HepG2 (cell line): ENCODE measurements around the gene ZNF22. TPM values are rescaled to one million over a fixed set of nuclear protein-coding genes. Genes with fewer than 3 reads are reported as not detected.

Experiments
- CBX1 ChIP-seq: IDR thresholded peaks from one replicate; pipeline ENCODE4 v1.6.1; 2016; ENCODE audit warnings: antibody characterized with exemption, low read depth
- CENPX ChIP-seq: sonication (generic); formaldehyde crosslinking; IDR thresholded peaks from 2 replicates; pipeline ENCODE4 v1.9.0; 2021; ENCODE audit warnings: mild to moderate bottlenecking, missing genetic modification reagents, moderate library complexity
- DPF2 ChIP-seq: sonication (generic); formaldehyde crosslinking; IDR thresholded peaks from 2 replicates; pipeline ENCODE4 v1.4.0; 2020; ENCODE audit warnings: mild to moderate bottlenecking, low read depth, missing genetic modification reagents, borderline replicate concordance
- E2F2 ChIP-seq: sonication (generic); formaldehyde crosslinking; IDR thresholded peaks from 2 replicates; pipeline ENCODE4 v1.4.0; 2020; ENCODE audit warnings: missing genetic modification reagents, borderline replicate concordance
- EEA1 ChIP-seq: sonication (generic); formaldehyde crosslinking; IDR thresholded peaks from 2 replicates; pipeline ENCODE4 v1.5.1; 2020; ENCODE audit warnings: mild to moderate bottlenecking, missing genetic modification reagents, borderline replicate concordance
- GATAD2A ChIP-seq: IDR thresholded peaks from 2 replicates; pipeline ENCODE4 v1.6.1; 2016
- HHEX ChIP-seq: IDR thresholded peaks from 2 replicates; pipeline ENCODE4 v1.6.1; 2016; ENCODE audit warnings: control low read depth
- HNRNPL ChIP-seq: fragments of 200-400 bp; formaldehyde crosslinking; IDR thresholded peaks from 2 replicates; pipeline ENCODE4 v1.6.1; 2017; ENCODE audit warnings: mild to moderate bottlenecking, low read depth, low read length
- IRX3 ChIP-seq: sonication (generic); formaldehyde crosslinking; IDR thresholded peaks from 2 replicates; pipeline ENCODE4 v1.8.1; 2023; ENCODE audit warnings: mild to moderate bottlenecking, low read depth, missing genetic modification reagents, borderline replicate concordance
- LBX2 ChIP-seq: sonication (generic); formaldehyde crosslinking; IDR thresholded peaks from 2 replicates; pipeline ENCODE4 v1.5.0; 2020; ENCODE audit warnings: missing genetic modification reagents, mild to moderate bottlenecking, borderline replicate concordance
- MIER3 ChIP-seq: IDR thresholded peaks from 2 replicates; pipeline ENCODE4 v1.6.1; 2016; ENCODE audit warnings: missing compliant biosample characterization, borderline replicate concordance
- MYNN ChIP-seq: sonication (generic); formaldehyde crosslinking; IDR thresholded peaks from 2 replicates; pipeline ENCODE4 v1.4.0; 2020; ENCODE audit warnings: mild to moderate bottlenecking, low read depth, missing genetic modification reagents
- NR2C2 ChIP-seq: sonication (generic); formaldehyde crosslinking; IDR thresholded peaks from 2 replicates; pipeline ENCODE4 v1.4.0; 2020; ENCODE audit warnings: missing genetic modification reagents, mild to moderate bottlenecking, moderate library complexity, borderline replicate concordance
- POGZ ChIP-seq: sonication (generic); formaldehyde crosslinking; IDR thresholded peaks from 2 replicates; pipeline ENCODE4 v1.4.0; 2020; ENCODE audit warnings: mild to moderate bottlenecking, missing genetic modification reagents
- SRSF4 ChIP-seq: fragments of 200-400 bp; formaldehyde crosslinking; IDR thresholded peaks from one replicate; pipeline ENCODE4 v1.6.1; 2018; ENCODE audit warnings: mild to moderate bottlenecking, low read depth, low read length, moderate library complexity; ENCODE audit not compliant: poor library complexity, severe bottlenecking
- TBP ChIP-seq: sonication (generic); formaldehyde crosslinking; IDR thresholded peaks from 2 replicates; pipeline ENCODE4 v1.5.0; 2020; ENCODE audit warnings: missing genetic modification reagents
- TRAFD1 ChIP-seq: sonication (generic); formaldehyde crosslinking; IDR thresholded peaks from 2 replicates; pipeline ENCODE4 v1.5.1; 2020; ENCODE audit warnings: missing genetic modification reagents, mild to moderate bottlenecking, borderline replicate concordance
- ZFP36L1 ChIP-seq: sonication (generic); formaldehyde crosslinking; IDR thresholded peaks from 2 replicates; pipeline ENCODE4 v1.8.0; 2022; ENCODE audit warnings: mild to moderate bottlenecking, missing genetic modification reagents, moderate library complexity
- ZNF17 ChIP-seq: sonication (generic); formaldehyde crosslinking; IDR thresholded peaks from 2 replicates; pipeline ENCODE4 v1.5.0; 2020; ENCODE audit warnings: mild to moderate bottlenecking, missing genetic modification reagents
- ZNF333 ChIP-seq: sonication (generic); formaldehyde crosslinking; IDR thresholded peaks from 2 replicates; pipeline ENCODE4 v1.4.0; 2020; ENCODE audit warnings: mild to moderate bottlenecking, missing genetic modification reagents, borderline replicate concordance
- ZNF557 ChIP-seq: sonication (generic); formaldehyde crosslinking; IDR thresholded peaks from 2 replicates; pipeline ENCODE4 v1.4.0; 2020; ENCODE audit warnings: missing genetic modification reagents
- ZNF660 ChIP-seq: sonication (generic); formaldehyde crosslinking; IDR thresholded peaks from 2 replicates; pipeline ENCODE4 v1.5.1; 2020; ENCODE audit warnings: mild to moderate bottlenecking, low read depth, missing genetic modification reagents, borderline replicate concordance
- ZNF720 ChIP-seq: sonication (generic); formaldehyde crosslinking; IDR thresholded peaks from 2 replicates; pipeline ENCODE4 v1.4.0; 2020; ENCODE audit warnings: missing genetic modification reagents
- ZNF792 ChIP-seq: IDR thresholded peaks from 2 replicates; pipeline ENCODE4 v1.6.1; 2016
- polyA plus RNA-seq, 8 experiments: library from polyadenylated mRNA; depleted of rRNA in 3 of 8; stranded (reverse) in 7 of 8; unstranded in 1 of 8; fragments of >200 nt; fragmentation: Illumina TruSeq in 4 of 8; extraction: Trizol in 4 of 8; gene quantifications; 2 replicates each; pipeline versions ENCODE4 v1.2.1 to v1.2.3, GENCODE V29; 2011 to 2016; ENCODE audit warnings: low read depth in 4 of 8, missing spikeins in 1 of 8, mixed read lengths in 1 of 8; ENCODE audit not compliant: insufficient read depth in 1 of 8
- total RNA-seq, 5 experiments: library from RNA; depleted of rRNA; stranded (reverse); fragments of >200 nt; fragmentation: Illumina TruSeq; extraction: Trizol; gene quantifications; 2 replicates each; pipeline ENCODE4 v1.2.3, GENCODE V29; 2016; ENCODE audit warnings: low read depth in 1 of 5
- TF ChIP-seq, protein P1 (sequence below): IDR thresholded peaks from 2 replicates; pipeline ENCODE4 v1.6.1; 2018; ENCODE audit warnings: missing genetic modification reagents
- TF ChIP-seq, protein P2 (sequence below): sonication (generic); formaldehyde crosslinking; IDR thresholded peaks from 2 replicates; pipeline ENCODE4 v1.4.0; 2020; ENCODE audit warnings: mild to moderate bottlenecking, missing genetic modification reagents

Gene ZNF22
- total and polyA plus RNA-seq, 2 of the 13 experiments (the other 11 are each of a cell fraction or from before 2014, with no cell fraction given), result 0.40 to 1.3 TPM

GRCh38 chr10:44975431-44976331, 25.0 kb upstream of the ZNF22 start (continued):
- TF ChIP-seq ZNF660 (CRISPR knock-in tag), result no peak
- TF ChIP-seq TRAFD1 (CRISPR knock-in tag), result peak; percentile 18; the same call in 1 of the 2 replicates
- TF ChIP-seq ZNF720 (CRISPR knock-in tag), result no peak
- no peak for TF ChIP-seq CENPX
- 0 out of 2 replicates have a peak, but pooled peaks have one; percentile 9 for TF ChIP-seq EEA1 (CRISPR knock-in tag)
- 0 out of 2 replicates have a peak, but pooled peaks have one; percentile 46 for TF ChIP-seq HNRNPL
- peak; percentile 38; the same call in 1 of the 2 replicates for TF ChIP-seq MYNN (CRISPR knock-in tag)
- TF ChIP-seq NR2C2 (CRISPR knock-in tag), result 0 out of 2 replicates have a peak, but pooled peaks have one; percentile 36
- TF ChIP-seq ZNF17 (CRISPR knock-in tag), result no peak
- TF ChIP-seq POGZ (CRISPR knock-in tag), result no peak
- no peak; the same call in 1 of the 2 replicates for TF ChIP-seq MIER3 (CRISPR knock-in tag)
- no peak for TF ChIP-seq SRSF4
- TF ChIP-seq CBX1, result peak; percentile 85
- TF ChIP-seq, protein P1, sequence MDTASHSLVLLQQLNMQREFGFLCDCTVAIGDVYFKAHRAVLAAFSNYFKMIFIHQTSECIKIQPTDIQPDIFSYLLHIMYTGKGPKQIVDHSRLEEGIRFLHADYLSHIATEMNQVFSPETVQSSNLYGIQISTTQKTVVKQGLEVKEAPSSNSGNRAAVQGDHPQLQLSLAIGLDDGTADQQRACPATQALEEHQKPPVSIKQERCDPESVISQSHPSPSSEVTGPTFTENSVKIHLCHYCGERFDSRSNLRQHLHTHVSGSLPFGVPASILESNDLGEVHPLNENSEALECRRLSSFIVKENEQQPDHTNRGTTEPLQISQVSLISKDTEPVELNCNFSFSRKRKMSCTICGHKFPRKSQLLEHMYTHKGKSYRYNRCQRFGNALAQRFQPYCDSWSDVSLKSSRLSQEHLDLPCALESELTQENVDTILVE (CRISPR knock-in tag), result no peak; the same call in 1 of the 2 replicates
- TF ChIP-seq E2F2 (CRISPR knock-in tag), result no peak
- no peak for TF ChIP-seq LBX2 (CRISPR knock-in tag)
- TF ChIP-seq DPF2 (CRISPR knock-in tag), result no peak; the same call in 1 of the 2 replicates
- TF ChIP-seq, protein P2, sequence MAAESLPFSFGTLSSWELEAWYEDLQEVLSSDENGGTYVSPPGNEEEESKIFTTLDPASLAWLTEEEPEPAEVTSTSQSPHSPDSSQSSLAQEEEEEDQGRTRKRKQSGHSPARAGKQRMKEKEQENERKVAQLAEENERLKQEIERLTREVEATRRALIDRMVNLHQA, result no peak
- TF ChIP-seq TBP (CRISPR knock-in tag), result no peak
- no peak for TF ChIP-seq HHEX
- no peak for TF ChIP-seq ZNF333 (CRISPR knock-in tag)
- no peak for TF ChIP-seq GATAD2A
- no peak for TF ChIP-seq ZFP36L1 (CRISPR knock-in tag)
- no peak for TF ChIP-seq IRX3
- 0 out of 2 replicates have a peak, but pooled peaks have one; percentile 35 for TF ChIP-seq ZNF792
- TF ChIP-seq ZNF557, result no peak
